Esophagus muscularis mucosa (tissue), 4 donors: ENCODE data around the gene GJB2. TPM values are rescaled to one million over a fixed set of nuclear protein-coding genes. Genes with fewer than 3 reads are reported as not detected.

Experiments used
- DNase-seq: peaks from one replicate; pipeline ENCODE4 v3.0.0-alpha.2; 2017; ENCODE audit errors: extremely low spot score
- H3K27ac ChIP-seq, 4 donors: fragments of 200-600 bp; sonication (generic); replicated peaks in 1 of 4; 1 replicate in 3 of 4; 2 replicates in 1 of 4; pipeline ENCODE4 v1.5.1; 2016 to 2019; ENCODE audit warnings: mild to moderate bottlenecking in 1 of 4
- H3K27me3 ChIP-seq, 4 donors: fragments of 200-600 bp; sonication (generic); one replicate each; pipeline versions ENCODE4 v1.5.1 to v1.6.0; 2016 to 2019
- H3K36me3 ChIP-seq, 4 donors: fragments of 200-600 bp; sonication (generic); one replicate each; pipeline ENCODE4 v1.5.1; 2016 to 2019
- H3K4me1 ChIP-seq, 4 donors: fragments of 200-600 bp; sonication (generic); one replicate each; pipeline ENCODE4 v1.5.1; 2016 to 2019
- H3K4me3 ChIP-seq, 4 donors: fragments of 200-600 bp; sonication (generic); 1 replicate in 2 of 4; 2 replicates in 2 of 4; pipeline ENCODE4 v1.5.1; 2016 to 2019; ENCODE audit warnings: mild to moderate bottlenecking in 4 of 4, moderate library complexity in 1 of 4
- H3K9me3 ChIP-seq, 4 donors: fragments of 200-600 bp; sonication (generic); 1 replicate in 3 of 4; 2 replicates in 1 of 4; pipeline ENCODE4 v1.5.1; 2016 to 2019
- EP300 ChIP-seq: sonication (generic); formaldehyde crosslinking; IDR thresholded peaks from one replicate; pipeline ENCODE4 v1.6.1; 2017; ENCODE audit warnings: antibody characterized with exemption
- POLR2A ChIP-seq: fragments of 450-650 bp; IDR thresholded peaks from one replicate; pipeline ENCODE4 v1.6.1; 2017; ENCODE audit warnings: antibody characterized with exemption, moderate library complexity, mild to moderate bottlenecking, low read depth
- POLR2AphosphoS5 ChIP-seq, 2 donors: sonication (generic); formaldehyde crosslinking; IDR thresholded peaks; one replicate each; pipeline ENCODE4 v1.6.1; 2017; ENCODE audit warnings: antibody characterized with exemption in 2 of 2
- WGBS: methylation state at CpG from one replicate; pipeline ENCODE4 v1.1.5; 2018; 5-methylcytosine and 5-hydroxymethylcytosine counted together
- intact Hi-C: fragments of 100-400 bp; cut with DNase I; formaldehyde crosslinking; loops from one replicate; pipeline ENCODE4 v1.15.1; 2023
- total RNA-seq, 4 donors: library from RNA; depleted of rRNA; stranded (reverse); fragments of >200 nt; gene quantifications; one replicate each; pipeline versions ENCODE4 v1.1.0 to v1.2.1, GENCODE V29; 2016
- TF ChIP-seq, protein P1 (sequence below), 3 experiments: fragments of 200-600 bp in 2 of 3; fragments of 450-650 bp in 1 of 3; sonication (generic) in 2 of 3; IDR thresholded peaks; one replicate each; pipeline ENCODE4 v1.5.1; 2017 to 2019; ENCODE audit warnings: antibody characterized with exemption in 3 of 3, mild to moderate bottlenecking in 2 of 3, moderate library complexity in 1 of 3

GJB2 gene
- total RNA-seq, 4 donors from 2014 or later: 0.50 to 0.75 TPM; not detected in 2

DNA sequence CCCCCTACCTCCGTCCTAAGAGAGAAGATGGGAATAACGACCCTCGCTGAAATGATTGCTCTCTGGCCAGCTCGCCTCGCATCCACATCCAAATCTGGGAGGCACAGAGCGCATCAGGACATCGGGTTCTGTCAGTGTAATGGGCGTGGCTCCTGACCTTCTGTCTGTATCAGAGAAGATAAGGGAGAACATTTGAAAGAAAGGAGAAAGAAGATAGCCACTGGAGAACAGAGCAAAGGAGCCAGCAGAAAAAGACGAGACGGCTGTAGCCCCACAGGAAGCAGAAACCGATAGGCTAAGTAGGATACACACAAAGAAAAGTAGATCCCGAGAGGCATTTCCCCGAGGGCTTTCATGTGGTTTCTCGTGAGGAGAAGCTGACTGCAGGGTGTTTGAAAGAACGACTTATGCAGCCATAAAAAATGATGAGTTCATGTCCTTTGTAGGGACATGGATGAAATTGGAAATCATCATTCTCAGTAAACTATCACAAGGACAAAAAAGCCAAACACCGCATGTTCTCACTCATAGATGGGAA is 14.0 kb upstream of the GJB2 start:
- TF ChIP-seq EP300 (no peak), POLR2A (no peak), POLR2AphosphoS5 (IDR thresholded peaks at IDR 0.05) (no peak)
- TF ChIP-seq, protein P1, sequence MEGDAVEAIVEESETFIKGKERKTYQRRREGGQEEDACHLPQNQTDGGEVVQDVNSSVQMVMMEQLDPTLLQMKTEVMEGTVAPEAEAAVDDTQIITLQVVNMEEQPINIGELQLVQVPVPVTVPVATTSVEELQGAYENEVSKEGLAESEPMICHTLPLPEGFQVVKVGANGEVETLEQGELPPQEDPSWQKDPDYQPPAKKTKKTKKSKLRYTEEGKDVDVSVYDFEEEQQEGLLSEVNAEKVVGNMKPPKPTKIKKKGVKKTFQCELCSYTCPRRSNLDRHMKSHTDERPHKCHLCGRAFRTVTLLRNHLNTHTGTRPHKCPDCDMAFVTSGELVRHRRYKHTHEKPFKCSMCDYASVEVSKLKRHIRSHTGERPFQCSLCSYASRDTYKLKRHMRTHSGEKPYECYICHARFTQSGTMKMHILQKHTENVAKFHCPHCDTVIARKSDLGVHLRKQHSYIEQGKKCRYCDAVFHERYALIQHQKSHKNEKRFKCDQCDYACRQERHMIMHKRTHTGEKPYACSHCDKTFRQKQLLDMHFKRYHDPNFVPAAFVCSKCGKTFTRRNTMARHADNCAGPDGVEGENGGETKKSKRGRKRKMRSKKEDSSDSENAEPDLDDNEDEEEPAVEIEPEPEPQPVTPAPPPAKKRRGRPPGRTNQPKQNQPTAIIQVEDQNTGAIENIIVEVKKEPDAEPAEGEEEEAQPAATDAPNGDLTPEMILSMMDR (IDR thresholded peaks at IDR 0.05): no peak
- intact Hi-C loops: no loop called here
- Histone ChIP-seq H3K9me3 (peaks cover 0 to 5% (median under 1%) of the 10 kb centered on the region in 4 donors), H3K27ac (no peak overlapping the region), H3K4me3 (no peak overlapping the region), H3K4me1 (no peaks in the 10 kb centered on the region), H3K36me3 (no peaks in the 10 kb centered on the region), H3K27me3 (peaks cover 0 to 29% (median 0%) of the 10 kb centered on the region in 4 donors)
- WGBS: 74% methylated on average over 16 of the region's 16 CpGs
- no peak for DNase-seq

DNA sequence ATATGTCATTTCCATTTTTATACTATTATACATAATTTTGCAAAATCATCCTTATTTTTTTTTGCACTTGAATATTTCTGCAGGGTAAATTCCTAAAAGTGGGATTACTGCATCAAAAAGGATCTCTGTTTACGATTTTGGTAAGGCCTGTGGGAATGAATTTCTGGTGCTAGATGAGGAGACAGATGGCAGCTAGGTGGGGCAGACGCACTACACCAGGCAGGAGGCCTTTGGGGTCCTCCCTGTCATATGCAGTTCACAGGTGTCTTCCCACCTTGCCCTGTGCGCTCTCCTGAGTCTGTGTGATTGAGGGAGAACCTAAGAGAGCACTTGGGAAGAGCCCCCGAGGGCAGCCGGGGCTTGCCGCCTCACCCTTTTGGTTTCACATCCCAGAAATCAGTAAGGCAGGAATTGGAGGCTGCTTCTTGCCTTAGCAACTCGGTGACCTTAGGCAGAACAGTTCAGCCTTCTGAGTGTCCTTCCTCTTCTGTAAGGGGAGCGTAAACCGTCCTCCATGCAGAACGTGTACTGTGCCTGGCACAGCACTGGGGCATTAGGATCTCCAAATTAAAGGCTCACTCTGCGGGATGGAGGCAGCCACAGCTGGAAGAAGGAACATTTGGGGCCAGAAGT is 13.4 kb upstream of the GJB2 start:
- Histone ChIP-seq H3K27me3 (peaks cover 0 to 29% (median 0%) of the 10 kb centered on the region in 4 donors), H3K27ac (no peak overlapping the region), H3K36me3 (no peaks in the 10 kb centered on the region), H3K9me3 (peaks cover 0 to 9% (median 6%) of the 10 kb centered on the region in 4 donors), H3K4me1 (no peaks in the 10 kb centered on the region), H3K4me3 (no peak overlapping the region)
- 67% methylated on average over 11 of the region's 11 CpGs for WGBS
- intact Hi-C loops: no loop called here
- TF ChIP-seq POLR2A (no peak), EP300 (no peak), POLR2AphosphoS5 (IDR thresholded peaks at IDR 0.05) (no peak)
- TF ChIP-seq, protein P1 (IDR thresholded peaks at IDR 0.05): no peak
- no peak for DNase-seq

DNA sequence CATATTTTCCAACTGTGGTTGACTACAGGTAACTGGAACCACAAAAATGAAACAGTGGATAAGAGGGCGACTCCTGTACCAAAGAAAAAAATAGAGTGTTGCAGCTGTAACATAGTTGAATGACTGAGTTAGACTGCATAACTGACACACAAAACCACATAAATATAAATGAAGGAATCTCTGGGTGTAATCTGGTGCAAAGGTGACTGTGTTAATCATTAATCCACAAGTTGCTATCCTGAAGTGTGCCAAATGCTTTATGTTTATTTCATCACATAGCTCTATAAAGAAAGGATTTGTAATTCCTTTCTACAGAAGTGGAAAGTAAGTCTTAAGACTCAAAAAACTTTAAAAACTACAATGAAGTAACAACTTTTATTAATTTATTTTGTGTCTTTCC is 6.0 kb upstream of the GJB2 start:
- Histone ChIP-seq H3K27me3 (peaks cover 3 to 44% (median 15%) of the 10 kb centered on the region in 4 donors), H3K36me3 (no peaks in the 10 kb centered on the region), H3K4me1 (peaks cover under 1 to 8% (median 5%) of the 10 kb centered on the region in 4 donors), H3K4me3 (no peak overlapping the region), H3K27ac (no peak overlapping the region), H3K9me3 (peaks cover 0 to 9% (median 6%) of the 10 kb centered on the region in 4 donors)
- no peak for DNase-seq
- WGBS: 91% methylated on average over 1 of the region's 1 CpG
- no peak for TF ChIP-seq POLR2A
- intact Hi-C loops: no loop called here

DNA sequence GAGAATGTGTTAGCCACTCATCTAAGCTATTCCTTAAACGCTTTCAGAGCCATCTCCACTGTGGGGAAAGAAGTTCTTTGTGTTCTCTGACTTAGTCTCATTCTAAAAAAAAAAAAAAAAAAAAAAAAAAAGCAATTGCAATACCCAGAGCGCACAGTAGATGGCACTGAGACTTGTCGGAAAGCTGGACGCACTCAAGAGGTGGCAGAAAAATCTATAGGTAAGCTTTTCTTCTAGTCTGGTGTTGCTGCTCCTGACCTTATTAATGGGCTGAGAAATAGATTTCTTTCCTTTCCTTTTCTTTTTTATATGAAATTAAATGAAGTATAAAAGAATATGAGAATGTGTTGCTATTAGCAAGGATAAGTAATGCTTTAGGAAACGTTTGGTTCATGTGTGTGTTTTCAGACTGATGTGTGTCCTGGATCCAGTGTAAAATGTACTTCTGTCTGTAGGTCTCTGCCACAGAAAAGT is 4.7 kb upstream of the GJB2 start:
- DNase-seq: no peak
- Histone ChIP-seq H3K27ac (no peak overlapping the region), H3K27me3 (peaks cover 3 to 48% (median 29%) of the 10 kb centered on the region in 4 donors), H3K4me1 (peaks cover 14 to 22% (median 19%) of the 10 kb centered on the region in 4 donors), H3K9me3 (peaks cover 0 to 9% (median 6%) of the 10 kb centered on the region in 4 donors), H3K36me3 (no peaks in the 10 kb centered on the region), H3K4me3 (no peak overlapping the region)
- intact Hi-C loops: no loop called here
- WGBS: 13% methylated on average over 5 of the region's 5 CpGs
- TF ChIP-seq POLR2A (no peak), POLR2AphosphoS5 (IDR thresholded peaks at IDR 0.05) (no peak), EP300 (no peak)
- TF ChIP-seq, protein P1 (IDR thresholded peaks at IDR 0.05): peak; percentile 51 to 65 (median 58)

DNA sequence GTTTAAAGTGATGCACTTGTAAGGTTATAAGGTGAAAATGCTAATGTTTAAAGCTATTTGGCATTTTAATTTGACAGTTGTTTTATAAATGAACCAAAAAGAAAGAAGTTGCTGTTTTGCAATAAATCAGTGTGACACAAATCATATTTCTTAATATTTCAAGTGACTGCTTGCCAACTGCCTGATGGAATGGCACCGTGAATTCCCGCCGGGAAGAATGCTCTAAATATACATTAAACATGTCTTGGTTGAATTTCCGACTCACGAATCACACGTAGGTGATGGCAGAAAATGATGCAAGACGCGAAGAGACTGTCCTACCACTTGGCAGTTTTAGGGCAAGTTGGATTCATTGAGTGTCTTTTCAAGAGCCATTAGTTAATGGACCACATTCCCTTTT is 3.1 kb upstream of the GJB2 start:
- H3K4me1 ChIP-seq: peaks cover 20 to 29% (median 27%) of the 10 kb centered on the region in 4 donors
- DNase-seq: peak; percentile 83
- intact Hi-C loops: no loop called here
- no peak for TF ChIP-seq POLR2A
- TF ChIP-seq, protein P1 (IDR thresholded peaks at IDR 0.05): no peak
- no peak for TF ChIP-seq POLR2AphosphoS5 (IDR thresholded peaks at IDR 0.05)
- no peak for TF ChIP-seq EP300
- no peak overlapping the region for H3K4me3 ChIP-seq
- H3K9me3 ChIP-seq: no peaks in the 10 kb centered on the region
- no peaks in the 10 kb centered on the region for H3K36me3 ChIP-seq
- H3K27me3 ChIP-seq: peaks cover 3 to 64% (median 35%) of the 10 kb centered on the region in 4 donors
- H3K27ac ChIP-seq: no peak overlapping the region
- WGBS: 77% methylated on average over 8 of the region's 8 CpGs
